HCT116 (cell line): Measurements from ENCODE around the gene KIAA1755.

Experiments
- EZH2 ChIP-seq: fragments of 200-600 bp; sonication (generic); IDR thresholded peaks from 2 replicates; pipeline ENCODE4 v1.6.1; 2017; ENCODE audit warnings: antibody characterized with exemption, mixed run types
- EZH2phosphoT487 ChIP-seq: fragments of 200-600 bp; IDR thresholded peaks from 2 replicates; pipeline ENCODE4 v1.6.1; 2018; ENCODE audit warnings: antibody characterized with exemption, borderline replicate concordance
- JUND ChIP-seq: IDR thresholded peaks from 2 replicates; pipeline ENCODE4 v1.6.1; 2012
- POLR2A ChIP-seq: IDR thresholded peaks from 2 replicates; pipeline ENCODE4 v1.7.0; 2011; ENCODE audit warnings: borderline replicate concordance; ENCODE audit not compliant: insufficient read depth, insufficient read length; ENCODE audit errors: extremely low read depth
- POLR2AphosphoS5 ChIP-seq: IDR thresholded peaks from 2 replicates; pipeline ENCODE4 v1.6.1; 2011; ENCODE audit warnings: mild to moderate bottlenecking, low read depth, low read length, moderate library complexity
- RAD21 ChIP-seq: IDR thresholded peaks from 2 replicates; pipeline ENCODE4 v1.6.1; 2012; ENCODE audit warnings: low read depth, mild to moderate bottlenecking
- TF ChIP-seq, protein P1 (sequence below), 3 experiments: fragments of 200-600 bp in 1 of 3; sonication (generic) in 1 of 3; IDR thresholded peaks in 2 of 3; conservative IDR thresholded peaks in 1 of 3; 2 replicates each; pipeline ENCODE4 v1.5.1; 2012 to 2017; ENCODE audit warnings: low read depth in 2 of 3, low read length in 2 of 3, antibody characterized with exemption in 1 of 3, borderline replicate concordance in 1 of 3, control low read depth in 1 of 3, mild to moderate bottlenecking in 1 of 3, mixed read lengths in 1 of 3, mixed run types in 1 of 3, moderate library complexity in 1 of 3; ENCODE audit not compliant: insufficient read depth in 1 of 3

DNA sequence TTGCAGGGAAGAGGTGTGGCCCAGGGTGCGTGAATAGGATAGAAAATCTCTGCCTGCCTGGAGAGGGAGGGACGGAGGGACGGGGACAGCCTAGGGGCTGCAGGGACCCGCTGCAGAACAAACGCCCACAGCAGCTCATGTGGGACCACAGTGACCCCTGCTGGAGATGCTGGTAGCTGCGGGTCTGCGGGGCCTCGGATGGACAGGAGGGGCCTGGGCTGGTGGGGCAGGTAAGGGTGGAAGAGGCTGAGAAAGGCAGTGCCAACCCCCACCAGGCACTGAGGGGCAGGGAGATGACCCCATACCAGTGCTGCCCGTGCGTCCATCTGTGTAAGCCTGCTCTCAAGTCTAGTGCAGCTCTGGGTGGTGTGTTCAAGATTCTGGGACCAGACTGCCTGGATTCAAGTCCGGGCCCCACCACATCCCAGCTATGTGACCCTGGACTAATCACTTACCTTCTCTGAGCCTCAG, 39.4 kb downstream of the KIAA1755 start:
- TF ChIP-seq EZH2phosphoT487 = no peak
- TF ChIP-seq, protein P1, sequence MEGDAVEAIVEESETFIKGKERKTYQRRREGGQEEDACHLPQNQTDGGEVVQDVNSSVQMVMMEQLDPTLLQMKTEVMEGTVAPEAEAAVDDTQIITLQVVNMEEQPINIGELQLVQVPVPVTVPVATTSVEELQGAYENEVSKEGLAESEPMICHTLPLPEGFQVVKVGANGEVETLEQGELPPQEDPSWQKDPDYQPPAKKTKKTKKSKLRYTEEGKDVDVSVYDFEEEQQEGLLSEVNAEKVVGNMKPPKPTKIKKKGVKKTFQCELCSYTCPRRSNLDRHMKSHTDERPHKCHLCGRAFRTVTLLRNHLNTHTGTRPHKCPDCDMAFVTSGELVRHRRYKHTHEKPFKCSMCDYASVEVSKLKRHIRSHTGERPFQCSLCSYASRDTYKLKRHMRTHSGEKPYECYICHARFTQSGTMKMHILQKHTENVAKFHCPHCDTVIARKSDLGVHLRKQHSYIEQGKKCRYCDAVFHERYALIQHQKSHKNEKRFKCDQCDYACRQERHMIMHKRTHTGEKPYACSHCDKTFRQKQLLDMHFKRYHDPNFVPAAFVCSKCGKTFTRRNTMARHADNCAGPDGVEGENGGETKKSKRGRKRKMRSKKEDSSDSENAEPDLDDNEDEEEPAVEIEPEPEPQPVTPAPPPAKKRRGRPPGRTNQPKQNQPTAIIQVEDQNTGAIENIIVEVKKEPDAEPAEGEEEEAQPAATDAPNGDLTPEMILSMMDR (IDR thresholded peaks at IDR 0.05 in 2 of 3, conservative IDR thresholded peaks at IDR 0.05 in 1 of 3; ENCODE audit: borderline replicate concordance in 1 of 3, insufficient read depth in 1 of 3, low read depth in 2 of 3, low read length in 2 of 3) = peak; percentile 92 to 96 (median 96)
- no peak for TF ChIP-seq JUND
- TF ChIP-seq POLR2A = no peak
- peak; percentile 95 for TF ChIP-seq RAD21
- no peak for TF ChIP-seq POLR2AphosphoS5
- TF ChIP-seq EZH2 = no peak
